ENCODE data around the gene CCDC88C. TPM values are rescaled to one million over a fixed set of nuclear protein-coding genes. Genes with fewer than 3 reads are reported as not detected.
A peak's percentile ranks its signal among the peaks of the same experiment; 100 is the strongest.

CCDC88C gene
- total RNA-seq, 2 experiments from 2014 or later: 73.0 to 74.7 TPM

DNA sequence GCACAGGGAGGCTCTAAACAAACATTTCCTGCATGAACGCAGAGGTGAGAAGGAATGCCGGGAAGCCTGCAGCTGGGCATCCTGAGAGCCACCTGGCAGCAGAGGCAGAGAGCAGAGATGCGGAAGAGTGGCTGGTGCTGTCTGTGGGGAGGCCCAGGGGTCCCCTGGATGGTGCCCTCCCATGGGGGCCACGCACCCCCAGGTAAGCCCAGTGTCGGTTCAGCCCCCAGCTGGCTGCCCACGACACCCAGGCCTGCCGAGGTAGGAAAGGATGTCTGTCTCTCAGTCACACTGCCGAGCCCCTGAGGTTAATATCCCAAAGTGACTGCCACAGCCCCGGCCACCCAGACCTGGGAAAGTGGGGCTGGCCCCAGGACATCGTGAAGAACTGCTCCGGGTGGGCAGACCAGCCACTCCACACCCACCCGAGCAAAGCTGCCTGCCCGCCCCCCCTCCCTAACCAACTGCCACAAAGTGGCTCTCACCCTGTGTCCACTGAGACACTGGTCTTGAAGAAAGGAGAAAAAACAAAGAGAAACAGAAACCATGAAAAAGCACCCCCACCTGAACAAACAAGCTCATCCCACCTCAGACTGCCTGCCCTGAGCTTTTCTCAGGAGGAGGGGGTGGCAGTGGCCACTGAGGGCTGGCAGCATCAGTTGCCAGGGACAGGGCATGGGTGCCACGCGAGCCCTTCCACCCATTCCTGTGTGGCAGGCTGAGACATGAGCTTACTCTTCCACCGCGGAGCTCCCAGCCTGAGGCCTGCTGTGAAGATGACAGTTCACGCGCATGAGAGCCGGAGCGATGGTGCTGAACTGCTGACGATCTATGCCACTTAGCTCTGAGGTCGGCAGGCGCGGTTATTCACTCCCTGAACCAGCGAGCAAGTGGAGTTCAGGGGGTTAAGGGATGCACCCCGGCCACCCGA, 40.8 kb downstream of the CCDC88C start:
- peaks cover 100% of the 10 kb centered on the region for H3K4me1 Mint-ChIP-seq (ENCODE audit: low read depth)
- H3K27me3 Mint-ChIP-seq: no peaks in the 10 kb centered on the region
- no peaks in the 10 kb centered on the region for H3K9me3 Mint-ChIP-seq
- POLR2A ChIA-PET: interaction anchor here (0.8 to 7.5 kb wide), 3 partner anchors 12 to 39 kb away, joined by 3 to 46 read pairs (median 6); no protein-coding TSS in a partner anchor
- H3K4me3 Mint-ChIP-seq: peak overlapping the region; percentile 17
- peaks cover 12% of the 10 kb centered on the region for H3K36me3 Mint-ChIP-seq
- intact Hi-C loops (cut with micrococcal nuclease): no loop called here
- CTCF ChIA-PET: interaction anchor here (0.7 to 3.2 kb wide), 6 partner anchors 11 to 41 kb away, joined by 3 to 25 read pairs (median 6); partner anchors contain the start of gene CCDC88C
- peak overlapping the region; percentile 26 for H3K27ac Mint-ChIP-seq
- DNase-seq: no peak

DNA sequence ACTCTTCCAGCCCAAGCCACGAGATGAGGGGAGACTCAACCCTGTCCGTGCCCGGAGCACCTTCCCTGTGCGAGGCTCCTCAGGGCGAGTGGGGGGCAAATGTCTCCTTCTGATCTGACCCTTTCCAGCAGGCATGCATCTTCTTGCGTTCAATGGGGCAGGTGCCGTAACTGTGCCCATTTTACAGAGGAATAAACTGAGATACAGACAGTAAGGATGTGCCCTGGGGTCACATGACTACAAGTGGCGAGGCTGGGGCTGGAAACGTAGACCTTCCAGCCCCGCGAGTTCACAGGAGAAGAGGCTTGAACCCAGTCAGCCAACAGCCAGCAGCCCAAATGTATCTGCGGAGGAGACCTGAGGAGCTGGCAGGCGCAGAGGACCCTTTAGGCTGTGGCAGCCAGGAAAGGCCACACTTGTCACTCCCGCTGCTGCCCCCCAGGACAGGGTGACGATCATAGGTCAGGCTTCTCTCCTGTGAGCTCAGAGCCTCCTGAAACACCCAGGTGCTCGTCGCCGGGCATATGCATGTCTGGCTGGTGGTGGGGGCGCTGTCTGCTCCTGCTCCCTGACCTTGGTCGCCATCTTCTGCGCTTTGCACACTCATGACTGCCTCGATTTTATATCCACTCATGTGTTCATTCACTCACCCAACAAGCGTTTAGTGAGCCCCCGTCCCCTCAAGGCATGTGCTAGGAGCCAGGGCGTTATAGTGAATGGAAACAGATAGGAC, 41.7 kb downstream of the CCDC88C start:
- peaks cover 100% of the 10 kb centered on the region for H3K4me1 Mint-ChIP-seq (ENCODE audit: low read depth)
- ChIA-PET CTCF (interaction anchor here (0.9 to 8.0 kb wide), 8 partner anchors 10 to 42 kb away, joined by 3 to 45 read pairs (median 7); partner anchors contain the start of gene CCDC88C), POLR2A (interaction anchor here (1.5 to 7.5 kb wide), 2 partner anchors 25 to 35 kb away, joined by 4 to 46 read pairs; no protein-coding TSS in a partner anchor)
- no peaks in the 10 kb centered on the region for H3K9me3 Mint-ChIP-seq
- no peak overlapping the region for H3K4me3 Mint-ChIP-seq
- peak overlapping the region; percentile 86 for H3K27ac Mint-ChIP-seq
- no peak for DNase-seq
- intact Hi-C loops (cut with micrococcal nuclease): no loop called here
- peaks cover 10% of the 10 kb centered on the region for H3K36me3 Mint-ChIP-seq
- H3K27me3 Mint-ChIP-seq: no peaks in the 10 kb centered on the region

DNA sequence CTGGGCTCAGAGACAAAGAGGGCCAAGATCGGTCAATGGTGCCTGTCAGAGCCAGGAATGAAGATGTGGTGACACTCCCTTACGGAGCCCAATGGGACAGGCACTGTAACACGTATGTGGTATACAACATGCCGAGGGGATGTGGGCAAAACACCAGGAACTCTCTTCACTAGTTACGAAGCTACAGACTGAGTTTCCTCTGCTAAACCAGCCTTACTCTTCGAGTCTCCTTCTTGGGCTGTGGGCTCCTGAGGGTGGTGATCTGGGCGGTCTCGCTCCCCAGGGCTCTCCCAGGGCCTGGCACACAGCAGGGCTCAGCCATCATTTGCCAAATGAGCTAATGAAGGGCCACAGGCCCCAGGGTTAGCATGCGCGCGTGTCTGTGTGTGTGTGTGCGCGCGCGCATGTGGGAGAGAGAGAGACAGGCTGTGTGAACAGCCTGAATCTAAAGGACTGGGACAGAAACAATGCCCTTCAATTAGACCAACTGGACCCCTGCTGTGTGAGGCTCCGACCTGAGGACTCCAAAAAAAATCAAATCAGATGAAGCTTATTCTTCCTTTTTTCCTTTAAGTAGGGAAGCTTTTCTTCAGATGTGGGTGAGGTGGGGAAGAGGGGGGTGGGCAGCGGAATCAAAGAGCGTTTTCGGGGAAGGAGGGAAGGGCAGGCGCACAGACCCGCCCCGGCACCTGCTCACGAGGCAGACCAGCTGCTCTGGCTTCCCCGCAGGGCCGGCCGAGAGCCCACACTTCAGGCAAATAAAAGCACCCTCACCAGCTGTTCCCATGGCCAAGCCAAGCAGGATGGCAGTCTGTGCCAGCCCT, 42.5 kb downstream of the CCDC88C start:
- peaks cover 100% of the 10 kb centered on the region for H3K4me1 Mint-ChIP-seq (ENCODE audit: low read depth)
- POLR2A ChIA-PET: interaction anchor here (1.0 to 7.5 kb wide), 6 partner anchors 12 to 64 kb away, joined by 3 to 46 read pairs (median 6); no protein-coding TSS in a partner anchor
- peak; percentile 55 for DNase-seq
- H3K36me3 Mint-ChIP-seq: peaks cover 10% of the 10 kb centered on the region
- CTCF ChIA-PET: interaction anchor here (0.9 to 8.0 kb wide), 8 partner anchors 9 to 52 kb away, joined by 3 to 45 read pairs (median 7); partner anchors contain the start of gene CCDC88C
- H3K27me3 Mint-ChIP-seq: no peaks in the 10 kb centered on the region
- H3K4me3 Mint-ChIP-seq: peak overlapping the region; percentile 33
- H3K27ac Mint-ChIP-seq: peak overlapping the region; percentile 86
- intact Hi-C loops (cut with micrococcal nuclease): loop anchor here (5.0 kb wide), 1 partner anchor 133 kb away; the partner anchor contains the start of gene GPR68
- no peaks in the 10 kb centered on the region for H3K9me3 Mint-ChIP-seq

- ChIA-PET CTCF (interaction anchor here (0.9 to 8.0 kb wide), 9 partner anchors 8 to 732 kb away, joined by 3 to 45 read pairs (median 7); partner anchors contain the start of genes ATXN3 and CCDC88C), POLR2A (interaction anchor here (1.0 to 7.5 kb wide), 6 partner anchors 13 to 64 kb away, joined by 3 to 46 read pairs (median 6); no protein-coding TSS in a partner anchor)
- peak overlapping the region; percentile 59 for H3K4me3 Mint-ChIP-seq
- H3K27ac Mint-ChIP-seq: peak overlapping the region; percentile 86
- H3K36me3 Mint-ChIP-seq: peaks cover 10% of the 10 kb centered on the region
- H3K27me3 Mint-ChIP-seq: no peaks in the 10 kb centered on the region
- H3K9me3 Mint-ChIP-seq: no peaks in the 10 kb centered on the region
- no peak for DNase-seq
- H3K4me1 Mint-ChIP-seq (ENCODE audit: low read depth): peaks cover 100% of the 10 kb centered on the region
- intact Hi-C loops (cut with micrococcal nuclease): loop anchor here (5.0 kb wide), 1 partner anchor 132 kb away; the partner anchor contains the start of gene GPR68
These were observed 43.2 kb downstream of the CCDC88C start for GRCh38 chr14:91374287-91374878.

GRCh38 chr14:91373591-91374254, 43.9 kb downstream of the CCDC88C start:
- Mint-ChIP-seq H3K27ac (peak overlapping the region; percentile 86), H3K27me3 (no peaks in the 10 kb centered on the region), H3K36me3 (peaks cover 8% of the 10 kb centered on the region), H3K4me3 (peak overlapping the region; percentile 59), H3K4me1 (ENCODE audit: low read depth) (peaks cover 100% of the 10 kb centered on the region), H3K9me3 (no peaks in the 10 kb centered on the region)
- DNase-seq: peak; percentile 78
- POLR2A ChIA-PET: interaction anchor here (1.7 to 7.5 kb wide), 4 partner anchors 18 to 38 kb away, joined by 7 to 46 read pairs (median 12); no protein-coding TSS in a partner anchor
- CTCF ChIA-PET: interaction anchor here (0.8 to 8.0 kb wide), 6 partner anchors 12 to 732 kb away, joined by 3 to 45 read pairs (median 10); partner anchors contain the start of genes ATXN3 and CCDC88C
- intact Hi-C loops (cut with micrococcal nuclease): loop anchor here (1.0 to 5.0 kb wide), 5 partner anchors 15 to 131 kb away; partner anchors contain the start of gene GPR68

GRCh38 chr14:91372671-91373495, 44.7 kb downstream of the CCDC88C start:
- H3K4me1 Mint-ChIP-seq (ENCODE audit: low read depth): peaks cover 100% of the 10 kb centered on the region
- CTCF ChIA-PET: interaction anchor here (0.8 to 8.0 kb wide), 9 partner anchors 11 to 733 kb away, joined by 3 to 45 read pairs (median 3); partner anchors contain the start of genes ATXN3 and CCDC88C

DNA sequence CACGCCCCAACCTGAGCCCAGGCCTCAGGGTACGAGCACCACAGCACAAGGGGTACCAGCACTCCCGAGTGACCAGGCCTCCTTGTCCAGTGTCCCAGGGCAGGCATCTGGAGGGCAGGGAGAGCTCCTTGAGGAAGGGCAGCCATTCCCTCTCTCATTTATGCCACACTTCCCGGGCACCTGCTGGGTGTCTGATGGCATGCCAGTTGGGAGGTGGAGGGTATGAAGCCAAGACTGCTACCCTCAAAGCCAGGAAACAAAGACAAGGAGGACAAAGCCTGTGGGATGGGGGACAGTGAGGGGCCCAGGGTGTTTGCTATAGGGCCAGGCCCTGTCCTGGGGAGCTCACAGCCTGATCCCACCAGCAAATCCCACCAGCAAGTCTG, 45.6 kb downstream of the CCDC88C start:
- Mint-ChIP-seq H3K4me3 (no peak overlapping the region), H3K27ac (peak overlapping the region; percentile 59), H3K27me3 (no peaks in the 10 kb centered on the region), H3K36me3 (peaks cover 6% of the 10 kb centered on the region), H3K4me1 (ENCODE audit: low read depth) (peaks cover 100% of the 10 kb centered on the region), H3K9me3 (no peaks in the 10 kb centered on the region)
- CTCF ChIA-PET: interaction anchor here (0.8 to 8.0 kb wide), 6 partner anchors 11 to 50 kb away, joined by 3 to 45 read pairs (median 11); partner anchors contain the start of gene CCDC88C
- POLR2A ChIA-PET: interaction anchor here (0.9 to 7.5 kb wide), 7 partner anchors 16 to 44 kb away, joined by 3 to 46 read pairs (median 6); no protein-coding TSS in a partner anchor
- no peak for DNase-seq
- intact Hi-C loops (cut with micrococcal nuclease): loop anchor here (1.0 to 5.0 kb wide), 4 partner anchors 17 to 130 kb away; partner anchors contain the start of gene GPR68

More at GRCh38 chr14:91372671-91373495, 44.7 kb downstream of the CCDC88C start:
- POLR2A ChIA-PET: interaction anchor here (0.9 to 7.5 kb wide), 5 partner anchors 17 to 38 kb away, joined by 6 to 46 read pairs (median 8); no protein-coding TSS in a partner anchor
- intact Hi-C loops (cut with micrococcal nuclease): loop anchor here (1.0 to 5.0 kb wide), 5 partner anchors 16 to 131 kb away; partner anchors contain the start of gene GPR68
- DNase-seq: peak; percentile 59
- peak overlapping the region; percentile 86 for H3K27ac Mint-ChIP-seq
- no peaks in the 10 kb centered on the region for H3K9me3 Mint-ChIP-seq
- H3K36me3 Mint-ChIP-seq: peaks cover 8% of the 10 kb centered on the region
- peak overlapping the region; percentile 59 for H3K4me3 Mint-ChIP-seq
- no peaks in the 10 kb centered on the region for H3K27me3 Mint-ChIP-seq

GRCh38 chr14:91371011-91371989, 46.3 kb downstream of the CCDC88C start:
- Mint-ChIP-seq H3K9me3 (no peaks in the 10 kb centered on the region), H3K27ac (peak overlapping the region; percentile 83), H3K4me3 (peak overlapping the region; percentile 67), H3K27me3 (no peaks in the 10 kb centered on the region), H3K4me1 (ENCODE audit: low read depth) (peaks cover 99% of the 10 kb centered on the region), H3K36me3 (peaks cover 5% of the 10 kb centered on the region)
- POLR2A ChIA-PET: interaction anchor here (1.1 to 7.5 kb wide), 4 partner anchors 15 to 45 kb away, joined by 3 to 46 read pairs (median 4); no protein-coding TSS in a partner anchor
- CTCF ChIA-PET: interaction anchor here (1.4 to 8.0 kb wide), 4 partner anchors 16 to 48 kb away, joined by 3 to 45 read pairs (median 18); partner anchors contain the start of gene CCDC88C
- intact Hi-C loops (cut with micrococcal nuclease): loop anchor here (1.0 to 5.0 kb wide), 2 partner anchors 47 to 129 kb away; partner anchors contain the start of gene GPR68
- peak; percentile 57 for DNase-seq

Measured in activated CD4-positive, alpha-beta memory T cell treated with anti-CD3 and anti-CD28 coated beads for 36 hours (primary cell).